ENCODE data around the gene METRNL. TPM values are rescaled to one million over a fixed set of nuclear protein-coding genes. Genes with fewer than 3 reads are reported as not detected.

The METRNL gene
- total RNA-seq, 6 experiments from 2014 or later: 54.4 to 96.7 (median 90.9) TPM

- TF ChIP-seq CTCF (IDR thresholded peaks at IDR 0.05): no peak
- DNase-seq: no peak
- no peak overlapping the region for H3K4me3 Mint-ChIP-seq
- peaks cover 12% of the 10 kb centered on the region for H3K9me3 Mint-ChIP-seq
- peaks cover 35% of the 10 kb centered on the region for H3K4me1 Mint-ChIP-seq (ENCODE audit: low read depth)
- H3K36me3 Mint-ChIP-seq (ENCODE audit: low read depth): peaks cover 10% of the 10 kb centered on the region
- H3K27me3 Mint-ChIP-seq (ENCODE audit: insufficient read depth): peaks cover 4% of the 10 kb centered on the region
- no peak overlapping the region for H3K27ac Mint-ChIP-seq
Measured at GRCh38 chr17:83108709-83109108, 29.3 kb downstream of the METRNL start.

- Mint-ChIP-seq H3K27me3 (ENCODE audit: insufficient read depth) (peaks cover 4% of the 10 kb centered on the region), H3K36me3 (ENCODE audit: low read depth) (peaks cover 10% of the 10 kb centered on the region), H3K4me1 (ENCODE audit: low read depth) (peaks cover 35% of the 10 kb centered on the region), H3K4me3 (peak overlapping the region; percentile 88; the same call in 1 of the 2 replicates), H3K27ac (peak overlapping the region; percentile 96; the same call in 1 of the 2 replicates), H3K9me3 (peaks cover 12% of the 10 kb centered on the region)
- no peak for DNase-seq
- no peak for TF ChIP-seq CTCF (IDR thresholded peaks at IDR 0.05)
Measured at GRCh38 chr17:83109386-83109785, 30.0 kb downstream of the METRNL start.

GRCh38 chr17:83109793-83110645, 30.6 kb downstream of the METRNL start:
- H3K4me1 Mint-ChIP-seq (ENCODE audit: low read depth): peaks cover 35% of the 10 kb centered on the region
- H3K36me3 Mint-ChIP-seq (ENCODE audit: low read depth): peaks cover 10% of the 10 kb centered on the region
- H3K9me3 Mint-ChIP-seq: peaks cover 12% of the 10 kb centered on the region
- H3K4me3 Mint-ChIP-seq: peak overlapping the region; percentile 88
- peak; percentile 96 for DNase-seq
- peak overlapping the region; percentile 96 for H3K27ac Mint-ChIP-seq
- no peak; the same call in 1 of the 2 replicates for TF ChIP-seq CTCF (IDR thresholded peaks at IDR 0.05)
- peaks cover 4% of the 10 kb centered on the region for H3K27me3 Mint-ChIP-seq (ENCODE audit: insufficient read depth)

- Mint-ChIP-seq H3K27me3 (ENCODE audit: insufficient read depth) (peaks cover 4% of the 10 kb centered on the region), H3K4me1 (ENCODE audit: low read depth) (peaks cover 35% of the 10 kb centered on the region), H3K9me3 (peaks cover 12% of the 10 kb centered on the region), H3K4me3 (peak overlapping the region; percentile 88), H3K27ac (peak overlapping the region; percentile 96), H3K36me3 (ENCODE audit: low read depth) (peaks cover 10% of the 10 kb centered on the region)
- DNase-seq: no peak
- no peak for TF ChIP-seq CTCF (IDR thresholded peaks at IDR 0.05)
Measured at GRCh38 chr17:83110735-83111134, 31.3 kb downstream of the METRNL start.

- H3K4me3 Mint-ChIP-seq: no peak overlapping the region
- peaks cover 30% of the 10 kb centered on the region for H3K4me1 Mint-ChIP-seq (ENCODE audit: low read depth)
- H3K27me3 Mint-ChIP-seq (ENCODE audit: insufficient read depth): peaks cover 2% of the 10 kb centered on the region; the same call in 1 of the 2 replicates
- peaks cover 10% of the 10 kb centered on the region for H3K36me3 Mint-ChIP-seq (ENCODE audit: low read depth)
- DNase-seq: no peak
- peaks cover 12% of the 10 kb centered on the region for H3K9me3 Mint-ChIP-seq
- TF ChIP-seq CTCF (IDR thresholded peaks at IDR 0.05): no peak
- H3K27ac Mint-ChIP-seq: no peak overlapping the region
Measured at GRCh38 chr17:83111516-83112282, 32.3 kb downstream of the METRNL start.
